ENCODE data around the gene RSPH3.
"Not testable (repeated sequence)": the region's sequence is repeated elsewhere in the genome, so short reads cannot be mapped to it uniquely, and the experiment has no call there.

The RSPH3 gene

DNA sequence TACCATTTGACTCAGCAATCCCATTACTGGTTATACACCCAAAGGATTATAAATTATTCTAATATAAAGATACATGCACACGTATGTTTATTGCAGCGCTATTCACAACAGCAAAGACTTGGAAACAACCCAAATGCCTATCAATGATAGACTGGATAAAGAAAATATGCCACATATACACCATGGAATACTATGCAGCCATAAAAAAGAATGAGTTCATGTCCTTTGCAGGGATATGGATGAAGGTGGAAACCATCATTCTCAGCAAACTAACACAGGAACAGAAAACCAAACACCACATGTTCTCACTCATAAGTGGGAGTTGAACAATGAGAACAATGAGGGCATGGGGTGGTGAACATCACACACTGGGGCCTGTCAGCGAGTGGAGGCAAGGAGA lies 48.0 kb downstream of the RSPH3 start:
- 90 to 100% methylated on average over 1 of the region's 3 CpGs for whole genome bisulfite sequencing, 2 experiments (ENCODE audit: insufficient coverage in 2 of 2)
- H3K27ac ChIP-seq (ENCODE audit: low read depth, low read length, severe bottlenecking); H3K36me3 ChIP-seq (ENCODE audit: control insufficient read depth, insufficient read depth, low read length); H3K4me1 ChIP-seq (ENCODE audit: control insufficient read depth, insufficient read depth, low read length, poor library complexity, severe bottlenecking); H3K9me3 ChIP-seq (ENCODE audit: control insufficient read depth, low read length); H3K4me3 ChIP-seq (ENCODE audit: extremely low read depth, insufficient read depth, low read length, poor library complexity, severe bottlenecking): not testable (repeated sequence)

GRCh38 chr6:158951565-158951964 lies 48.4 kb downstream of the RSPH3 start:
- H3K4me1 ChIP-seq (ENCODE audit: control insufficient read depth, insufficient read depth, low read length, poor library complexity, severe bottlenecking); H3K27ac ChIP-seq (ENCODE audit: low read depth, low read length, severe bottlenecking); H3K36me3 ChIP-seq (ENCODE audit: control insufficient read depth, insufficient read depth, low read length); H3K4me3 ChIP-seq (ENCODE audit: extremely low read depth, insufficient read depth, low read length, poor library complexity, severe bottlenecking); H3K9me3 ChIP-seq (ENCODE audit: control insufficient read depth, low read length): not testable (repeated sequence)
- no CpG with 5 or more reads among the region's 2 CpGs for WGBS, 2 experiments (ENCODE audit: insufficient coverage in 2 of 2)

DNA sequence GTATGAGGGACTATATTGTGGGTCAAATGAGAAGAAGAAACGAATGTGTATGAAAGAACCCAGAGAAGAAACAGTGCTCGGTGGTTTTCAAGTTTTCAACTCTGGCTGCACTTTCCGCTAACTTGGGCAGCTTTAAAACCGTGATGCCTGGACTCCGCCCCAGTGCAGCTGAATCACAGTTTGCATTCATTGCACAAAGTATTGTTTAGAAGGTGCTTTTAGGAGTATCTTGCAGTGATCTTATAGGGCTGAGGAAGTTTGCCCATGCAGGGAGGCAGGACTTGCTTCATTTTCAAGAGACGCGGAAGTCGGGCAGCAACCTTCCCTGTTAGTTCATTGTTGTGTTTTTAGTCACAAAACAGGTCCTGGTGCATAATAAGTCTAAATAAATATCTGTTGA lies 52.7 kb downstream of the RSPH3 start:
- Histone ChIP-seq H3K27ac (ENCODE audit: low read depth, low read length, severe bottlenecking) (no peak overlapping the region), H3K4me3 (ENCODE audit: extremely low read depth, insufficient read depth, low read length, poor library complexity, severe bottlenecking) (no peak overlapping the region), H3K4me1 (ENCODE audit: control insufficient read depth, insufficient read depth, low read length, poor library complexity, severe bottlenecking) (no peaks in the 10 kb centered on the region), H3K36me3 (ENCODE audit: control insufficient read depth, insufficient read depth, low read length) (no peaks in the 10 kb centered on the region), H3K9me3 (ENCODE audit: control insufficient read depth, low read length) (no peaks in the 10 kb centered on the region)
- WGBS, 2 experiments (ENCODE audit: insufficient coverage in 2 of 2), result 86 to 94% methylated on average over 5 of the region's 8 CpGs

- 83 to 100% methylated on average over 1 of the region's 3 CpGs for WGBS, 2 experiments (ENCODE audit: insufficient coverage in 2 of 2)
Observed at GRCh38 chr6:158943380-158944032, 56.5 kb downstream of the RSPH3 start.

GRCh38 chr6:158942349-158942748 lies 57.7 kb downstream of the RSPH3 start:
- Histone ChIP-seq H3K4me3 (ENCODE audit: extremely low read depth, insufficient read depth, low read length, poor library complexity, severe bottlenecking) (no peak overlapping the region), H3K36me3 (ENCODE audit: control insufficient read depth, insufficient read depth, low read length) (no peaks in the 10 kb centered on the region), H3K27ac (ENCODE audit: low read depth, low read length, severe bottlenecking) (no peak overlapping the region), H3K4me1 (ENCODE audit: control insufficient read depth, insufficient read depth, low read length, poor library complexity, severe bottlenecking) (no peaks in the 10 kb centered on the region), H3K9me3 (ENCODE audit: control insufficient read depth, low read length) (no peaks in the 10 kb centered on the region)
- no CpG with 5 or more reads among the region's 2 CpGs for WGBS, 2 experiments (ENCODE audit: insufficient coverage in 2 of 2)

More at GRCh38 chr6:158943380-158944032, 56.5 kb downstream of the RSPH3 start:
- Histone ChIP-seq H3K4me3 (ENCODE audit: extremely low read depth, insufficient read depth, low read length, poor library complexity, severe bottlenecking) (no peak overlapping the region), H3K9me3 (ENCODE audit: control insufficient read depth, low read length) (no peaks in the 10 kb centered on the region), H3K27ac (ENCODE audit: low read depth, low read length, severe bottlenecking) (no peak overlapping the region), H3K36me3 (ENCODE audit: control insufficient read depth, insufficient read depth, low read length) (no peaks in the 10 kb centered on the region), H3K4me1 (ENCODE audit: control insufficient read depth, insufficient read depth, low read length, poor library complexity, severe bottlenecking) (no peaks in the 10 kb centered on the region)

GRCh38 chr6:158941246-158941645 lies 58.8 kb downstream of the RSPH3 start:
- WGBS, 2 experiments (ENCODE audit: insufficient coverage in 2 of 2), result 100% methylated on average over 2 of the region's 2 CpGs
- Histone ChIP-seq H3K4me3 (ENCODE audit: extremely low read depth, insufficient read depth, low read length, poor library complexity, severe bottlenecking) (no peak overlapping the region), H3K9me3 (ENCODE audit: control insufficient read depth, low read length) (no peaks in the 10 kb centered on the region), H3K27ac (ENCODE audit: low read depth, low read length, severe bottlenecking) (no peak overlapping the region), H3K36me3 (ENCODE audit: control insufficient read depth, insufficient read depth, low read length) (no peaks in the 10 kb centered on the region), H3K4me1 (ENCODE audit: control insufficient read depth, insufficient read depth, low read length, poor library complexity, severe bottlenecking) (no peaks in the 10 kb centered on the region)

GRCh38 chr6:158939255-158940159 lies 60.5 kb downstream of the RSPH3 start:
- no peaks in the 10 kb centered on the region for H3K9me3 ChIP-seq (ENCODE audit: control insufficient read depth, low read length)
- H3K4me1 ChIP-seq (ENCODE audit: control insufficient read depth, insufficient read depth, low read length, poor library complexity, severe bottlenecking), result no peaks in the 10 kb centered on the region
- 89 to 90% methylated on average over 31 to 33 of the region's 37 CpGs for WGBS, 2 experiments (ENCODE audit: insufficient coverage in 2 of 2)
- no peak overlapping the region for H3K27ac ChIP-seq (ENCODE audit: low read depth, low read length, severe bottlenecking)
- H3K4me3 ChIP-seq (ENCODE audit: extremely low read depth, insufficient read depth, low read length, poor library complexity, severe bottlenecking), result no peak overlapping the region
- no peaks in the 10 kb centered on the region for H3K36me3 ChIP-seq (ENCODE audit: control insufficient read depth, insufficient read depth, low read length)

DNA sequence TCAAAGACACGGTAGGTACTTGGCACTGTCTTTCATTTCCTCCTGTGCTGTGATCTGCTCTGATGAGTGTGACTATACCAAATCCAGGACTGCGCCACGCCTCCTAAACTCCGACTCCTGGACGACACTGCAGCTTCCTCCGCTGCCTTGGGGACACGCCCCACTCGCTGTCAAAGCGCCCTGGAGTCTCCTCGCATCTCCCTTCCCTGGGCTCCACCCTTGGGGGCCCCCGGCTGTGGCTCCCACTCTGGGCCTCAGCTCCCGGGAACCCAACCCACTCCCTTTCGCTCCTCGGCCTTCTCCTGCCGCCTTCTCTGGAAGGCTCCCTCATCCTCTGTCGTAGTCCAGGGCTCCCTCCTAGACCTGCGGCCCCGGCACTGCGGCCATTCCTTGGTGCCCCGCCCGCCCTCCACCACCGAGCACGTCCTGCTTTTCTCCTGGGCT lies 61.2 kb downstream of the RSPH3 start:
- Histone ChIP-seq H3K9me3 (ENCODE audit: control insufficient read depth, low read length) (no peaks in the 10 kb centered on the region), H3K27ac (ENCODE audit: low read depth, low read length, severe bottlenecking) (no peak overlapping the region), H3K36me3 (ENCODE audit: control insufficient read depth, insufficient read depth, low read length) (no peaks in the 10 kb centered on the region), H3K4me3 (ENCODE audit: extremely low read depth, insufficient read depth, low read length, poor library complexity, severe bottlenecking) (no peak overlapping the region), H3K4me1 (ENCODE audit: control insufficient read depth, insufficient read depth, low read length, poor library complexity, severe bottlenecking) (no peaks in the 10 kb centered on the region)
- WGBS, 2 experiments (ENCODE audit: insufficient coverage in 2 of 2), result 83 to 93% methylated on average over 17 to 23 of the region's 23 CpGs

DNA sequence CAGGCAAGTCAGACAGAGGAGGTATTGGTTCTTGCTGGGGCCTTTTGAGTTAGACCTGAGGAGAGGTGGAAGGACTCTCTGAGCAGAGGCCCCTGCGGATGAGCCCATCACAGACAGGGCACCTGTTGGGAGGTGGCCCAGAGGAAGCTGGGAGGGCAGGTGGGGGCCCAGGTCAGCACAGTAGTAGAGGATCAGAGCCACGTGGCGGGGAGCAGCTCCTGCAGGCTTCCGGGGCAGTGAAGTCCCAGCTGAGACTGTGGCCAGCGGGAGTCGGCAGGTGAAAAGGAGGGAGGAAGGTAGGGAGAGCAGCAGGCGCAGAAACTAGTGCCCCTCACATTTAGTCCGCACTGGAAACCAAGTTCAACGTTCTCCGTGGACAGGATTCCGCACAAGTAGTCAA lies 61.8 kb downstream of the RSPH3 start:
- H3K36me3 ChIP-seq (ENCODE audit: control insufficient read depth, insufficient read depth, low read length), result no peaks in the 10 kb centered on the region
- no peak overlapping the region for H3K27ac ChIP-seq (ENCODE audit: low read depth, low read length, severe bottlenecking)
- 88 to 94% methylated on average over 4 to 11 of the region's 11 CpGs for WGBS, 2 experiments (ENCODE audit: insufficient coverage in 2 of 2)
- no peak overlapping the region for H3K4me3 ChIP-seq (ENCODE audit: extremely low read depth, insufficient read depth, low read length, poor library complexity, severe bottlenecking)
- no peaks in the 10 kb centered on the region for H3K4me1 ChIP-seq (ENCODE audit: control insufficient read depth, insufficient read depth, low read length, poor library complexity, severe bottlenecking)
- no peaks in the 10 kb centered on the region for H3K9me3 ChIP-seq (ENCODE audit: control insufficient read depth, low read length)

DNA sequence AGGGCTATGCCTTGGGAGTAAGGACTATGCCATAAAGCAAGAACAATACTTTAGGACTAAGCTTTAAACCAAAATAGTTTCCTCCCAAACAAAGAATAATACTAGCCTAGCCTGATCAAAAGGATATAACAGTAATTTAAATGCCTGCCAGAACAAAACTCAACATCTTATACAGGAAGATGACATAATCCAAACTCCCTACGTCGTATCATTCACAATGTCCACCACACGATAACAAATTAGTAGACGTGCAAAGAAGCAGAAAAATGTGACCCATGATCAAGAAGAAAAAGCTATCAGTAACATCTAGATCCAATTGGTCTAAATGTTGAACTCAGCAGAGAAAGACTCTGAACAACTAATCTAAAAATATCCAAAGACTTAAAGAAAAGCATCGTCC lies 65.8 kb downstream of the RSPH3 start:
- Histone ChIP-seq H3K4me1 (ENCODE audit: control insufficient read depth, insufficient read depth, low read length, poor library complexity, severe bottlenecking) (no peaks in the 10 kb centered on the region), H3K27ac (ENCODE audit: low read depth, low read length, severe bottlenecking) (no peak overlapping the region), H3K4me3 (ENCODE audit: extremely low read depth, insufficient read depth, low read length, poor library complexity, severe bottlenecking) (no peak overlapping the region), H3K36me3 (ENCODE audit: control insufficient read depth, insufficient read depth, low read length) (no peaks in the 10 kb centered on the region), H3K9me3 (ENCODE audit: control insufficient read depth, low read length) (no peaks in the 10 kb centered on the region)
- WGBS, 2 experiments (ENCODE audit: insufficient coverage in 2 of 2), result 85% methylated on average over 4 of the region's 5 CpGs; no CpG with 5 or more reads in 1 of the 2 experiments
